Measurements from ENCODE around the gene RUSC2. TPM values are rescaled to one million over a fixed set of nuclear protein-coding genes. Genes with fewer than 3 reads are reported as not detected.

The RUSC2 gene
- total and polyA plus RNA-seq, 2 of the 13 experiments (the other 11 are each of a cell fraction or from before 2014, with no cell fraction given), result 2.8 to 3.3 TPM

GRCh38 chr9:35510754-35511428 is 21.0 kb downstream of the RUSC2 start (continued):
- TF ChIP-seq ZNF142 (CRISPR knock-in tag; IDR thresholded peaks at IDR 0.05), result no peak
- no peak for TF ChIP-seq SMAD3 (CRISPR knock-in tag; IDR thresholded peaks at IDR 0.05)
- TF ChIP-seq ZNF558 (CRISPR knock-in tag; IDR thresholded peaks at IDR 0.05; ENCODE audit: borderline replicate concordance), result no peak
- TF ChIP-seq HNF1B (CRISPR knock-in tag; IDR thresholded peaks at IDR 0.05), result peak; percentile 58; the same call in 1 of the 2 replicates
- no peak for TF ChIP-seq ZNF775 (CRISPR knock-in tag; IDR thresholded peaks at IDR 0.05; ENCODE audit: borderline replicate concordance)
- no peak for TF ChIP-seq PHF8 (CRISPR knock-in tag; IDR thresholded peaks at IDR 0.05)
- TF ChIP-seq ZNF318 (CRISPR knock-in tag; IDR thresholded peaks at IDR 0.05), result no peak
- TF ChIP-seq ATM (IDR thresholded peaks at IDR 0.05; ENCODE audit: borderline replicate concordance), result no peak
- no peak for TF ChIP-seq SRY (CRISPR knock-in tag; IDR thresholded peaks at IDR 0.05)
- TF ChIP-seq ZFYVE20 (CRISPR knock-in tag; IDR thresholded peaks at IDR 0.05; ENCODE audit: borderline replicate concordance, low read depth), result no peak
- TF ChIP-seq ARNT (IDR thresholded peaks at IDR 0.05), result no peak
- no peak for TF ChIP-seq ADNP (CRISPR knock-in tag; IDR thresholded peaks at IDR 0.05)
- TF ChIP-seq SIN3B (IDR thresholded peaks at IDR 0.05; ENCODE audit: low read length), result no peak
